ENCODE data around the gene GIPC3.

Gene GIPC3

GRCh38 chr19:3622224-3622623, 36.9 kb downstream of the GIPC3 start:
- H4K20me1 ChIP-seq (ENCODE audit: insufficient read depth, low read length), result peaks cover 13% of the 10 kb centered on the region; the same call in 1 of the 2 replicates

GRCh38 chr19:3623716-3624115, 38.4 kb downstream of the GIPC3 start:
- Histone ChIP-seq H3K4me1 (ENCODE audit: low read length) (peaks cover 12% of the 10 kb centered on the region), H4K20me1 (ENCODE audit: insufficient read depth, low read length) (peaks cover 13% of the 10 kb centered on the region; the same call in 1 of the 2 replicates), H3K27me3 (ENCODE audit: low read depth, low read length) (no peaks in the 10 kb centered on the region), H3K4me2 (ENCODE audit: low read length) (no peak overlapping the region), H3K9me3 (ENCODE audit: insufficient read depth, low read length) (no peaks in the 10 kb centered on the region), H3K79me2 (ENCODE audit: low read length) (peaks cover 32% of the 10 kb centered on the region), H2AFZ (ENCODE audit: low read depth, low read length) (no peak overlapping the region), H3K27ac (ENCODE audit: low read length) (no peak overlapping the region), H3K4me3 (ENCODE audit: low read length) (no peak overlapping the region), H3K9ac (ENCODE audit: low read length) (no peak overlapping the region), H3K36me3 (replicated peaks; ENCODE audit: low read depth, low read length) (peaks cover 14% of the 10 kb centered on the region)
- TF ChIP-seq EZH2phosphoT487 (IDR thresholded peaks at IDR 0.05; ENCODE audit: low read depth) (no peak), CTCF (IDR thresholded peaks at IDR 0.05; ENCODE audit: low read depth, low read length) (no peak)

More at GRCh38 chr19:3622224-3622623, 36.9 kb downstream of the GIPC3 start:
- no peak overlapping the region for H3K9ac ChIP-seq (ENCODE audit: low read length)
- H3K9me3 ChIP-seq (ENCODE audit: insufficient read depth, low read length), result no peaks in the 10 kb centered on the region
- H3K4me2 ChIP-seq (ENCODE audit: low read length), result no peak overlapping the region
- H3K27me3 ChIP-seq (ENCODE audit: low read depth, low read length), result no peaks in the 10 kb centered on the region
- H3K79me2 ChIP-seq (ENCODE audit: low read length), result peaks cover 32% of the 10 kb centered on the region
- H3K27ac ChIP-seq (ENCODE audit: low read length), result no peak overlapping the region
- peaks cover 14% of the 10 kb centered on the region for H3K36me3 ChIP-seq (replicated peaks; ENCODE audit: low read depth, low read length)
- peaks cover 9% of the 10 kb centered on the region for H3K4me1 ChIP-seq (ENCODE audit: low read length)
- no peak overlapping the region for H2AFZ ChIP-seq (ENCODE audit: low read depth, low read length)
- no peak overlapping the region for H3K4me3 ChIP-seq (ENCODE audit: low read length)
- TF ChIP-seq EZH2phosphoT487 (IDR thresholded peaks at IDR 0.05; ENCODE audit: low read depth) (no peak), CTCF (IDR thresholded peaks at IDR 0.05; ENCODE audit: low read depth, low read length) (no peak)

- H3K9me3 ChIP-seq (ENCODE audit: insufficient read depth, low read length), result no peaks in the 10 kb centered on the region
- H4K20me1 ChIP-seq (ENCODE audit: insufficient read depth, low read length), result peaks cover 13% of the 10 kb centered on the region; the same call in 1 of the 2 replicates
- H3K4me2 ChIP-seq (ENCODE audit: low read length), result peak overlapping the region; percentile 99
- H3K36me3 ChIP-seq (replicated peaks; ENCODE audit: low read depth, low read length), result peaks cover 16% of the 10 kb centered on the region
- H3K4me3 ChIP-seq (ENCODE audit: low read length), result peak overlapping the region; percentile 93
- H3K27me3 ChIP-seq (ENCODE audit: low read depth, low read length), result no peaks in the 10 kb centered on the region
- H3K79me2 ChIP-seq (ENCODE audit: low read length), result peaks cover 32% of the 10 kb centered on the region
- H3K27ac ChIP-seq (ENCODE audit: low read length), result 0 out of 2 replicates have a peak overlapping the region, but pooled peaks have one; percentile 72
- peak overlapping the region; percentile 76 for H3K9ac ChIP-seq (ENCODE audit: low read length)
- peaks cover 12% of the 10 kb centered on the region for H3K4me1 ChIP-seq (ENCODE audit: low read length)
- TF ChIP-seq CTCF (IDR thresholded peaks at IDR 0.05; ENCODE audit: low read depth, low read length), result no peak
- TF ChIP-seq EZH2phosphoT487 (IDR thresholded peaks at IDR 0.05; ENCODE audit: low read depth), result no peak
- H2AFZ ChIP-seq (ENCODE audit: low read depth, low read length), result no peak overlapping the region
Measured at GRCh38 chr19:3625996-3626472, 40.8 kb downstream of the GIPC3 start.

GRCh38 chr19:3626473-3627350, 41.4 kb downstream of the GIPC3 start, which contains the start of gene CACTIN:
TSS of gene CACTIN (minus strand) at chr19:3626790. CDS start at chr19:3626762, 28 bp downstream.
- Histone ChIP-seq H3K4me1 (ENCODE audit: low read length) (peaks cover 12% of the 10 kb centered on the region), H3K9ac (ENCODE audit: low read length) (peak within 1 kb of the TSS; percentile 76), H4K20me1 (ENCODE audit: insufficient read depth, low read length) (peaks cover 13% of the 10 kb centered on the region; the same call in 1 of the 2 replicates), H3K27ac (ENCODE audit: low read length) (peak within 1 kb of the TSS; percentile 72), H3K4me3 (ENCODE audit: low read length) (peak within 1 kb of the TSS; percentile 93), H3K79me2 (ENCODE audit: low read length) (peaks cover 32% of the 10 kb centered on the region), H2AFZ (ENCODE audit: low read depth, low read length) (peak within 1 kb of the TSS; percentile 35; the same call in 1 of the 2 replicates), H3K4me2 (ENCODE audit: low read length) (peak within 1 kb of the TSS; percentile 99), H3K27me3 (ENCODE audit: low read depth, low read length) (no peaks in the 10 kb centered on the region), H3K36me3 (replicated peaks; ENCODE audit: low read depth, low read length) (peaks cover 15% of the 10 kb centered on the region), H3K9me3 (ENCODE audit: insufficient read depth, low read length) (no peaks in the 10 kb centered on the region)
- TF ChIP-seq EZH2phosphoT487 (IDR thresholded peaks at IDR 0.05; ENCODE audit: low read depth) (no peak), CTCF (IDR thresholded peaks at IDR 0.05; ENCODE audit: low read depth, low read length) (0 out of 2 replicates have a peak, but pooled peaks have one; percentile 4)
